ENCODE measurements around the gene SIAH3.

- TF ChIP-seq CTCF (IDR thresholded peaks at IDR 0.05; ENCODE audit: low read length) (no peak), EZH2phosphoT487 (IDR thresholded peaks at IDR 0.05; ENCODE audit: low read length) (no peak)
These were observed 26.2 kb downstream of the SIAH3 start for GRCh38 chr13:45825387-45825650.
